GM23248 (cell line): ENCODE measurements around the gene TIMM44.

ENCODE experiments used
- EZH2 ChIP-seq: fragments of 200-600 bp; sonication (generic); IDR thresholded peaks from 2 replicates; pipeline ENCODE4 v1.6.1; 2018; ENCODE audit warnings: antibody characterized with exemption, mild to moderate bottlenecking; ENCODE audit not compliant: insufficient read depth, poor library complexity, severe bottlenecking
- EZH2phosphoT487 ChIP-seq: fragments of 200-600 bp; sonication (generic); IDR thresholded peaks from 2 replicates; pipeline ENCODE4 v1.6.1; 2018; ENCODE audit warnings: antibody characterized with exemption, moderate library complexity, mild to moderate bottlenecking, low read depth; ENCODE audit not compliant: insufficient read depth

DNA sequence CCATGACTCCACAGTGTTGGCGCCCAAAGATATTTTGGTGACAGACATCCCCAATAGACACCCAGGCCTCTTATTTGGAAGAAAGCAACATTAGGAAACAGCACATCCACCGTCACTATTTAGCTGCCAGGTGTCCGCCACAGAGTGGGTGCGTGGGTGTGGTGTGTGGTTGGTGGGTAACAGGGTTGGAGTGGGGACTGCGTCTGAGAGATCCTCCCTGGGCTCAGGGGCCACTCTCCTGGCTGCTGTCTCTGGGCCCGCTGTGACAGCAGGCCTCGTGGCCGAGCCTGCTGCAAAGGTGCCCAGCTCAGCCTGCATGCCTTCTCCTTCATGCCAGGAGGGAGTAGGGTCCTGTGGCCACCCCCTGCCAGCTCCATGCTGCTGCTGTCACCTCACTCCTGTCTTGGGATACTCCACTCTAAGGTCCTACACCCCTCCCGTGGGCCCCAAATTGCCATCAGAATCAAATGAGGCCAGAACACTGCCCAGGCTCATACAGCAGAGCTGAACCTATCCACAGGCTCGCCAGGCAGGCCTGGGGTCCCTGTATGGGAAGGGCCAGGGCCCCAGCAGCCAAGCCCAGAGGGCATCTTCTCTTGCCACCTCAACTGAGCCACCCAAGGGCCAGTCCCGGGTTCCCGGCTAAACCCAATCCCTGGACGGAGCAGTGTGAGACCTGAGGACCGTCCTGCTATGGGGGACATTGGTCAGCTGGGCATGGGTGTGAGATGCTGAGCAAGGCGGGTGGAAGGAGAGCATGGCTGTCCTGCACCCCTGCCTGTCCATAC is 24.7 kb upstream of the TIMM44 start:
- TF ChIP-seq EZH2 (no peak), EZH2phosphoT487 (no peak)
